Hematopoietic multipotent progenitor cell treated with erythropoietin and hydrocortisone succinate and interleukin-3 and kit ligand, for 17 days (in vitro differentiated cells): ENCODE measurements around the gene PRKCZ.
A peak's percentile ranks its signal among the peaks of the same experiment; 100 is the strongest.

Experiments used
- DNase-seq: peaks from one replicate; pipeline ENCODE4 v3.0.0-alpha.2; 2015; ENCODE audit warnings: low spot score

PRKCZ gene

GRCh38 chr1:2024887-2025286, 25.3 kb upstream of the PRKCZ start:
- no peak for DNase-seq

- DNase-seq: no peak
These were observed 24.7 kb upstream of the PRKCZ start for GRCh38 chr1:2025491-2025981.

DNA sequence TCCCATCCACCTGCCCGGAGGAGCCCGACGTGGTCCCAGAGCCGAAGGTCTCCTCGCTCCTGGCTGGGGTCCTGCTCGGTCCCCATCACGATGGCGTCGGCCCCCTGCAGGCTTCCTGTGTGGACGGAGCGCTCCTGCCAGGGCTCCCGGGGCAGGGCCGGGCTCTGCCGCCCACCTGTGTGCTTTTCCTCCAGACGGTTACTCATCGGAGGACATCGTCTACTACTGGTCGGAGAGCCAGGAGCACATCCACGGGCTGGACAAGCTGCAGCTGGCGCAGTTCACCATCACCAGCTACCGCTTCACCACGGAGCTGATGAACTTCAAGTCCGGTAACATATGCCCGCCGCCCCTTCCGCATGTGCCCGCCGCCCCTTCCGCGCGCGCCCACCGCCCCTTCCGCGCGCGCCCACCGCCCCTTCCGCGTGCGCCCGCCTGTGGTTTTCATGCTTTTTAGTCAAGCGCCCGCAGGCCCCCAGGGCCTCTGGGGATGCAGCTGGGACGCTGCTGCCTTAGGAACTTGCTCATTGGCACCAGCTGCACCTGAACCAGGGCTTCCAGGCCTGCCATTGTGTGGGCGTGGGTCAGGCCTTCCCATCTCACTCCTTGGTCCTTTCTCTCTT, 22.1 kb upstream of the PRKCZ start:
- no peak for DNase-seq

GRCh38 chr1:2028870-2029560, 21.2 kb upstream of the PRKCZ start:
- no peak for DNase-seq

DNA sequence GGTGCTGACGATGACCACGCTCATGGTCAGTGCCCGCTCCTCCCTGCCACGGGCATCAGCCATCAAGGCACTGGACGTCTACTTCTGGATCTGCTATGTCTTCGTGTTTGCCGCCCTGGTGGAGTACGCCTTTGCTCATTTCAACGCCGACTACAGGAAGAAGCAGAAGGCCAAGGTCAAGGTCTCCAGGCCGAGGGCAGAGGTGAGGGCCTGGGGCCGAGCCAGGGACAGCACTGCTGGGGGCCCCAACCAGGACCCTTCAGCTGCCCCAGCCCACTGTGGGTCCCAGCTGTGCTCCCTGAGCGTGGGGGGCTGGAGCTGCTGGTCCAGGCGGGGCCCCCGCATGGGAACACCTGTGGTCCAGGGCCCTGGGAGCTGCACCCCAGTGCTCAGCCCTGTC, 20.6 kb upstream of the PRKCZ start:
- DNase-seq: no peak

- DNase-seq: no peak
These were observed 19.9 kb upstream of the PRKCZ start for GRCh38 chr1:2030076-2030871.

GRCh38 chr1:2031546-2032540, 18.4 kb upstream of the PRKCZ start:
- no peak for DNase-seq

DNA sequence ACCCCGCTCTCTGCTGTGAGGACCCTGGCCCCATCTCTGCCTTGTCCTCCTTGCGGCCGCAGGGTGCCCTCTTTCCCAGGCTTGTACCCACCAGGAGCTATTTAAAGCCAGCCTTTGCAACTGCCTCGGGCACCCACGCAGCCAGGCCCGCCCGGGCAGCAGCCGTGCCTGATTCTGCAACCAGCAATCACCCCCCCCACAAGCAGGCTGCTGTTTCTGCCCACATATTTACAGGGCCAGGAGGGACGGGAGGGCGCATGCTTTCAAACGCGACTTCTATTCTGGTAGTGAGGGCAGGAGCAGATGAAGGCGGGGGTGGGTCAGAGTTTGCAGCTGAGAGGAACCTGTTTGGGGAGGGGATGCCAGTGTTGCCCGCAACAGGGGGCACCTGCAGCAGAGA, 17.5 kb upstream of the PRKCZ start:
- DNase-seq: no peak

- no peak for DNase-seq
These were observed 17.0 kb upstream of the PRKCZ start for GRCh38 chr1:2033165-2033564.

- DNase-seq: no peak
These were observed 13.9 kb upstream of the PRKCZ start for GRCh38 chr1:2036287-2036686.

DNA sequence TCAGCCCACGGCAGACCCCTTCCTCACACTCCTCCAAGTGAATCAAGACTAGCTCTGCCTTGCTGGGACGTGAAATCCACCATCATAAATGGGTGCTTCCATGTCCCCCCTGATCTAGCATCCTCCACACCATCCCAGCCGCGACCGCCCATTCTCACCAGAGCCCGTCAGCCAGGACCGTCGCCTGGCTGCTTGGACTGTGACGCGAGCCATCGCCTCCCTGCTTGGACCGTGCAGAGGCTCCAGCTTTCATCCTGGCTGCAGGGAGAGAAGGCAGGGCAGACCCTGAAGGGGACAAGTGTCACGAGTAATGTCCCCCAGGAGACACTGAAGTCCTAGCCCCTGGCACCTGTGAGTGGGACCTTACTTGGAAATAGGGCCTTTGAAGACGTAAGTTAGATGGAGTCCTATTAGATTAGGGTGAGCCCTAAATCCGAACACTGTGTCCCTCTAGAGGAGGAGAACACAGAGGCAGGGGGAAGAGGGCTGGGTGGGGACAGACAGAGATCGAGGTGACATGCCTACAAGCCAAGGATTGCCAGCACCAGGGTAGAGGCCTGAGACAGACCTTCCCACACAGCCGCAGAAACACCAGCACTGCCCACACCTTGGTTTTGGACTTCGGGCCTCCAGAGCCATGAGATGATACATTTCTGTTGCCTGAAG, 12.8 kb upstream of the PRKCZ start:
- no peak for DNase-seq

GRCh38 chr1:2038229-2038628, 12.0 kb upstream of the PRKCZ start:
- DNase-seq: no peak

DNA sequence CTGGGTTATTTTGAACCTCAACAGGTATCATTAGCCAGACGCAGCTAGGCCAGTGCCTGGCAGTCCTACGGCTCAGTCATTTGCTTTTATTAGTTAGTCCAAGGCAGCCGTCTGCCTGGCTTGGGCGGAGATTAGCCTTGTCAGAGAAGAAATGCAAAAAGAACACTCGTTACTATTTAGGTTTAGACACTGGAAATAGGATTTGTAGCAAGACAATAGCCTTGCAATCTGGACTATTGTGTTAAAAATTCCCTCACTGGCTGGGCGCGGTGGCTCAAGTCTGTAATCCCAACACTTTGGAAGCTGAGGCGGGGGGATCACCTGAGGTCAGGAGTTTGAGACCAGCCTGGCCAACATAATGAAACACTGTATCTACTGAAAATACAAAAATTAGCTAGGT, 11.0 kb upstream of the PRKCZ start:
- no peak for DNase-seq

GRCh38 chr1:2041305-2041704, 8.9 kb upstream of the PRKCZ start:
- no peak for DNase-seq

GRCh38 chr1:2041887-2042286, 8.3 kb upstream of the PRKCZ start:
- no peak for DNase-seq

DNA sequence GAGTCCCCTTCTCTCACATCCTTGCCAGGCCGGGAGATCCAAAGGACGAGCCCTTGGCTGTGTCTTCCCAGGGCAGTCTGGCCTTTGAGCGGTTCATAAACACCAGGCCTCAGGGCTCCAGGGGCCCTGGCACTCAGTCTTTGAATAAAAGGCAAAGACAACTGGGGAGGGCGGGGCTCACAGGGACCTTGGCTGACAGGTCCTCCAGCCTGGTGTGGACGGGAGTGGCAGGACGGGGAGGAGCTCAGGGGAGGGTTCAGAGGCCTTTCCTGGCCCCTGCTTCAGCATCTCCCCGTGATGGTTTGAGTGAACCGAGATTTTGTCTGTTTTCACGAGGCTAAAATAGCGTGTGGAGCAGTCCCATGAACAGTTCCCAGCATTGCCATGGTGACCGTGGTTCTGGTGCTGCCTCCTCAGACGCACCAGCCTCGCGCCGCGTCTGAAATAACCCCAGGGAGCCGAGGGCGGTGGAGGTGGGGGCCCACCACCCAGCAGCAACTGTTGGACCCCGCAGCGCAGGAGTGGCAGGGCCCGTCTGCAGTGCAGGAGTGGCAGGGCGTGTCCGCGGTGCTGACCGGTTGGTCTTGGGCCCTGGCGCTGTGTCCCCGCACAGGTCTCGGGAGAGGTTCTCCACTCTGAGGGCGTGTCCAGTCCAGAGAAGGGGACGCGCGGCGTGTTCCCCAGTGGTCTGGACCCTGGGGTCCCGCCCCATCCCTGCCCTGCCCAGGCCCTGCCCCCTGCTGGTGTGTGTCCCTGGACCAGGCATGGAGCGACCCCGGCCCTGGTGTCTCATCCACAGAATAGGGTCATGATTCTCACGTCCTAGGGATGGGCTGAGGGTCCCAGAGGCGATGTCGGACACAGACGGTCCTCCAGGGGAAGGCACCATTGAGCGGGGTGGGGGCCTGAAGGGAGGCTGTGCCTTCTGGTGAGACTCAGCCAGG, 7.1 kb upstream of the PRKCZ start:
- DNase-seq: no peak

- DNase-seq: no peak
These were observed 6.3 kb upstream of the PRKCZ start for GRCh38 chr1:2043886-2044285.

- peak; percentile 14 for DNase-seq
These were observed 5.5 kb upstream of the PRKCZ start for GRCh38 chr1:2044510-2045319.

DNA sequence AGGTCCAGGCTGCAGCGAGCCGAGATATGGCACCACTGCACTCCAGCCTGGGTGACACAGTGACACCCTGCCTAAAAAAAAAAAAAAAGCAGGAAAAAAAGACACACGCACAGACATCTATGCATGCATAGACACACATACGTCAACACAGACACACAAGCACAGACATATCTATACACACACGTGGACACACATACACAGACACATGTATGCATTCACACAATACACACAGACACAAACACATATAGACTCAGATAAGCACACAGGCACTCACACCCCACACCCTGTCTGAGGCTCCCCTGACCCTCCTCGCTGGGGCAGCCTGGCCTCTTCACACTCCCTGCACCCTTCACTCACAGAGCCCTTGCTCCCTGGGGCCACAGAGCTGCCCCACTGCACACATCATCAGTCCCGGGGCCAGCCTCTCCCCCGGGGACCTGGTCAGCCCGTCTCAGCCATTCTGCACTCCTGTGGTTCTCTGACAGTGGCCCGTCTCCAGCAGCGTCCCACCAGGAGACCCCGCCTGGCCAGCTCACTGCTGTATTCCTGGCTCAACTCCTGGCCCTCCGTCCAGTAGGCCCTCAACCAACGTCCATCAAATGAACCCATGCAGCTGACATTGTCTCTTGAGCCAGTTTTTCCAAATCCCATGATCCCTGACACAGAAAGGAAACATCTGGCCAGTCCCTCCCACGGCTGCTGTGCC, 4.6 kb upstream of the PRKCZ start:
- DNase-seq: no peak
